Measurements from ENCODE around the gene SCMH1.
A peak's percentile ranks its signal among the peaks of the same experiment; 100 is the strongest.

SCMH1 gene

GRCh38 chr1:41226815-41227434 lies 15.2 kb downstream of the SCMH1 start:
- no peak for DNase-seq (ENCODE audit: low spot score)
- TF ChIP-seq, protein P1, sequence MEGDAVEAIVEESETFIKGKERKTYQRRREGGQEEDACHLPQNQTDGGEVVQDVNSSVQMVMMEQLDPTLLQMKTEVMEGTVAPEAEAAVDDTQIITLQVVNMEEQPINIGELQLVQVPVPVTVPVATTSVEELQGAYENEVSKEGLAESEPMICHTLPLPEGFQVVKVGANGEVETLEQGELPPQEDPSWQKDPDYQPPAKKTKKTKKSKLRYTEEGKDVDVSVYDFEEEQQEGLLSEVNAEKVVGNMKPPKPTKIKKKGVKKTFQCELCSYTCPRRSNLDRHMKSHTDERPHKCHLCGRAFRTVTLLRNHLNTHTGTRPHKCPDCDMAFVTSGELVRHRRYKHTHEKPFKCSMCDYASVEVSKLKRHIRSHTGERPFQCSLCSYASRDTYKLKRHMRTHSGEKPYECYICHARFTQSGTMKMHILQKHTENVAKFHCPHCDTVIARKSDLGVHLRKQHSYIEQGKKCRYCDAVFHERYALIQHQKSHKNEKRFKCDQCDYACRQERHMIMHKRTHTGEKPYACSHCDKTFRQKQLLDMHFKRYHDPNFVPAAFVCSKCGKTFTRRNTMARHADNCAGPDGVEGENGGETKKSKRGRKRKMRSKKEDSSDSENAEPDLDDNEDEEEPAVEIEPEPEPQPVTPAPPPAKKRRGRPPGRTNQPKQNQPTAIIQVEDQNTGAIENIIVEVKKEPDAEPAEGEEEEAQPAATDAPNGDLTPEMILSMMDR (IDR thresholded peaks at IDR 0.05; ENCODE audit: extremely low read depth, missing control alignments): no peak

- DNase-seq (ENCODE audit: low spot score): no peak
- TF ChIP-seq, protein P1 (IDR thresholded peaks at IDR 0.05; ENCODE audit: extremely low read depth, missing control alignments): no peak
Measured at GRCh38 chr1:41225495-41225894, 16.6 kb downstream of the SCMH1 start.

GRCh38 chr1:41222496-41222895 lies 19.6 kb downstream of the SCMH1 start:
- DNase-seq (ENCODE audit: low spot score): peak; percentile 25
- TF ChIP-seq, protein P1 (IDR thresholded peaks at IDR 0.05; ENCODE audit: extremely low read depth, missing control alignments): no peak

GRCh38 chr1:41221995-41222394 lies 20.1 kb downstream of the SCMH1 start:
- TF ChIP-seq, protein P1 (IDR thresholded peaks at IDR 0.05; ENCODE audit: extremely low read depth, missing control alignments): no peak
- DNase-seq (ENCODE audit: low spot score): no peak

DNA sequence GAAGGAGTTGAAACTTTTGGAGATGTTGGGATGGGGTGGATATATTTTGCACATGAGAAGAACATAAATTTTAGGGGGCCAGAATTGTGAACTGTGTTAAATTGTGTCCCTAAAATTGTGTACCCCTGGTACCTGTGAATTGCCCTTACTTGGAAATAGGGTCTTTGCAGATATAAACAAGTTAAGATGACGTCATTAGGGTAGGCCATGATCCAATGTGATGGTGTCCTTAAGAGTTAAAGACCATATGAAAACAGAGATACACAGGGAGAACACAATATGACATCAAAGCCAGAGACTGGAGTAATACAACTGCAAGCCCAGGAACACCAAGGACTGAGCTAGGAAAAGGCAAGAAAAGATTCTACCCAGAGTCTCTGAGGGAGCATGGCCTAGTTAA lies 24.0 kb downstream of the SCMH1 start:
- TF ChIP-seq, protein P1 (IDR thresholded peaks at IDR 0.05; ENCODE audit: extremely low read depth, missing control alignments): no peak

DNA sequence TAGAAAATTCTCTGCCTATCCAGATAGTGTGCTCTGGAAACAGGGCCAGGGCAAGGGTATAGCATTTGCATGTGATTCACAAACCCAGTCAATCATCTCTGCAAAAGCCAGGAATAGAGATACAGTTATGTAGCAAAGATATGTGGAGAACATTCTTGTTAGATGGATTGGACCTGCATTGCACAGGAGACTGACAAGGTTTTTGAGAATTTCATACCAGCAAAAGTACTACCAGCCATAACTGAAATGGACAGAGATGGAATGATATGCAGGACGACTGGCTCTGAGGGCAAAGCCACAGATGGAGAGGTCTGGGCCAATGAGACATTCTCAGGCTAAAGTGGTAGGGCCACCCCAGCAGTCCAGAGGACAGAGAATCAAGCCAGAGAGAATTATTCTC lies 24.7 kb downstream of the SCMH1 start:
- TF ChIP-seq, protein P1 (IDR thresholded peaks at IDR 0.05; ENCODE audit: extremely low read depth, missing control alignments): no peak
- no peak for DNase-seq (ENCODE audit: low spot score)

More for the DNA sequence above, 24.0 kb downstream of the SCMH1 start:
- DNase-seq (ENCODE audit: low spot score): no peak

DNA sequence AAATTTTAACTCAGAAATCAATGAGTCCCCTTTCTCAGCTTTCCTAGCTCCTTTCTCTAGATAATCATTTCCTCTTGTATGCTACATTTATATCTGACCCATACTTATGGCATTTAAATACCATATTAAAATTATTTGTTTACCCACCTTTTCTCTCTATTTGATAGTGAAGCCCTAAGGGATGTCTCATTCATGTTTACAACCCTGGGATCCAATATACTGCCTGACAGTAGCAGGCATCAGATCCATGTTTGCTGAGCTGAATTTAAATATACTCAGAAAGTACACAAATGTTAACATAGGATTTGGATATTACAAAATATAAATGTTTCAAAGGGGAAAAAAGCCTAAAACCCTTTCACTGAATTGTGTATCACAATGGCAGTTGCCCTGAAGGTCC lies 26.5 kb downstream of the SCMH1 start:
- TF ChIP-seq, protein P1 (IDR thresholded peaks at IDR 0.05; ENCODE audit: extremely low read depth, missing control alignments): no peak
- no peak for DNase-seq (ENCODE audit: low spot score)
